GDM1 (cell line): Measurements from ENCODE around the gene SUFU.
"Not testable (repeated sequence)": the region's sequence is repeated elsewhere in the genome, so short reads cannot be mapped to it uniquely, and the experiment has no call there.

ENCODE experiments used
- DNase-seq: peaks from one replicate; lab custom pipeline; 2025; lab: John Stamatoyannopoulos, UW

SUFU gene

GRCh38 chr10:102480396-102480795, 23.4 kb upstream of the SUFU start:
- DNase-seq = no peak

GRCh38 chr10:102484021-102484420, 19.8 kb upstream of the SUFU start:
- no peak for DNase-seq

GRCh38 chr10:102485093-102485784, 18.5 kb upstream of the SUFU start:
- no peak for DNase-seq

- no peak for DNase-seq
Observed at GRCh38 chr10:102491136-102491535, 12.6 kb upstream of the SUFU start.

- DNase-seq = no peak
Observed at GRCh38 chr10:102492344-102492939, 11.3 kb upstream of the SUFU start.

- DNase-seq = no peak
Observed at GRCh38 chr10:102492983-102493382, 10.8 kb upstream of the SUFU start.

GRCh38 chr10:102493771-102494170, 10.0 kb upstream of the SUFU start:
- DNase-seq = no peak

- DNase-seq = no peak
Observed at GRCh38 chr10:102497545-102497944, 6.2 kb upstream of the SUFU start.

- DNase-seq = no peak
Observed at GRCh38 chr10:102499356-102499755, 4.4 kb upstream of the SUFU start.

- DNase-seq = not testable (repeated sequence)
Observed at GRCh38 chr10:102500686-102501085, 3.1 kb upstream of the SUFU start.

GRCh38 chr10:102501201-102502028, 2.4 kb upstream of the SUFU start:
- DNase-seq = no peak

GRCh38 chr10:102502029-102502336, 1.8 kb upstream of the SUFU start:
- peak; percentile 99 for DNase-seq

GRCh38 chr10:102502337-102503151, 1.2 kb upstream of the SUFU start, which contains the start of gene ACTR1A:
Gene ACTR1A (minus strand): TSS chr10:102502712. CDS start chr10:102502647, 65 bp downstream.
- peak; percentile 98 for DNase-seq

- peak; percentile 20 for DNase-seq
Observed at GRCh38 chr10:102504179-102504975, 605 bp downstream of the SUFU start.

- no peak for DNase-seq
Observed at GRCh38 chr10:102504976-102505300, 1.2 kb downstream of the SUFU start.

- DNase-seq = no peak
Observed at GRCh38 chr10:102505462-102506115, 1.8 kb downstream of the SUFU start.

GRCh38 chr10:102507521-102507920, 3.7 kb downstream of the SUFU start:
- no peak for DNase-seq

- DNase-seq = no peak
Observed at GRCh38 chr10:102508506-102508905, 4.7 kb downstream of the SUFU start.

- DNase-seq = no peak
Observed at GRCh38 chr10:102509387-102509786, 5.6 kb downstream of the SUFU start.

- peak; percentile 11 for DNase-seq
Observed at GRCh38 chr10:102511583-102512274, 8.0 kb downstream of the SUFU start.
